ENCODE results near the gene FBXO28.

DNA sequence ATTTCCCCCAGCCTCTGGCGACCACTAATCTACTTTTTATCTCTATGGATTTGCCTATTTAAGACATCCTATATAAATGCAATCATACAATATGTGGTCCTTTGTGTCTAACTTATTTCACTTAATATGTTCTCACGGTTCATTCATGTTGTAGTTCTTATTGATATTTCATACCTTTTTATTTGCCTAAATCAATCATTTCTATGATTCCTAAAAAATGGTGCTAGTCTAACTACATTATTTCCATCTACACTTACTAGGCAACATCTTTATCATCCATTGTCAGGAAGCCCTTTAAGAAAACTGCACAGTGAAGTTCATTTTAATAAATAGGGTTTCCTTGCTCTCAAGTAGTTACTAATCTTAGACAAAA, 380 bp upstream of the FBXO28 start:
- TF ChIP-seq, protein P1, sequence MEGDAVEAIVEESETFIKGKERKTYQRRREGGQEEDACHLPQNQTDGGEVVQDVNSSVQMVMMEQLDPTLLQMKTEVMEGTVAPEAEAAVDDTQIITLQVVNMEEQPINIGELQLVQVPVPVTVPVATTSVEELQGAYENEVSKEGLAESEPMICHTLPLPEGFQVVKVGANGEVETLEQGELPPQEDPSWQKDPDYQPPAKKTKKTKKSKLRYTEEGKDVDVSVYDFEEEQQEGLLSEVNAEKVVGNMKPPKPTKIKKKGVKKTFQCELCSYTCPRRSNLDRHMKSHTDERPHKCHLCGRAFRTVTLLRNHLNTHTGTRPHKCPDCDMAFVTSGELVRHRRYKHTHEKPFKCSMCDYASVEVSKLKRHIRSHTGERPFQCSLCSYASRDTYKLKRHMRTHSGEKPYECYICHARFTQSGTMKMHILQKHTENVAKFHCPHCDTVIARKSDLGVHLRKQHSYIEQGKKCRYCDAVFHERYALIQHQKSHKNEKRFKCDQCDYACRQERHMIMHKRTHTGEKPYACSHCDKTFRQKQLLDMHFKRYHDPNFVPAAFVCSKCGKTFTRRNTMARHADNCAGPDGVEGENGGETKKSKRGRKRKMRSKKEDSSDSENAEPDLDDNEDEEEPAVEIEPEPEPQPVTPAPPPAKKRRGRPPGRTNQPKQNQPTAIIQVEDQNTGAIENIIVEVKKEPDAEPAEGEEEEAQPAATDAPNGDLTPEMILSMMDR (IDR thresholded peaks at IDR 0.05), result no peak
- TF ChIP-seq POLR2A (IDR thresholded peaks at IDR 0.05) (no peak), POLR2AphosphoS5 (IDR thresholded peaks at IDR 0.05) (no peak), EP300 (IDR thresholded peaks at IDR 0.05) (no peak)

All from stomach (tissue), 4 donors.